SK-N-SH (cell line): ENCODE results near the gene CEACAM3. TPM values are rescaled to one million over a fixed set of nuclear protein-coding genes. Genes with fewer than 3 reads are reported as not detected.
A peak's percentile ranks its signal among the peaks of the same experiment; 100 is the strongest.

Experiments
- CTCF ChIA-PET: fragments of 300-600, 350-600 bp; formaldehyde crosslinking; extraction: SDS; loops from one replicate; lab custom pipeline; 2021; lab: Yijun Ruan, JAX
- POLR2A ChIA-PET: fragments of 350-600 bp; sonication (Branson Sonifier 250); formaldehyde crosslinking; extraction: SDS; loops from one replicate; lab custom pipeline; 2020; ENCODE audit warnings: antibody characterized with exemption, inconsistent platforms; lab: Yijun Ruan, JAX
- DNase-seq: peaks from one replicate; pipeline ENCODE4 v3.0.0; 2012
- H2AFZ ChIP-seq: fragments of 200-600 bp; sonication (generic); 2 replicates; pipeline ENCODE4 v1.8.1; 2016; ENCODE audit warnings: antibody characterized with exemption, mild to moderate bottlenecking, low read depth
- H3F3A ChIP-seq: fragments of 200-600 bp; sonication (generic); replicated peaks from 2 replicates; pipeline ENCODE3; 2016; ENCODE audit warnings: antibody characterized with exemption, mild to moderate bottlenecking; ENCODE audit not compliant: insufficient read depth
- H3K27ac ChIP-seq, 2 experiments: fragments of 200-500 bp in 1 of 2; fragments of 200-600 bp in 1 of 2; sonication (Bioruptor generic) in 1 of 2; sonication (generic), shearing (Covaris generic) in 1 of 2; 2 replicates each; pipeline versions ENCODE4 v1.5.1 to v1.6.1; 2014 to 2016; ENCODE audit warnings: low read depth in 2 of 2, inconsistent platforms in 1 of 2, low read length in 1 of 2, mild to moderate bottlenecking in 1 of 2, mixed read lengths in 1 of 2
- H3K27me3 ChIP-seq: fragments of 200-600 bp; sonication (generic), shearing (Covaris generic); 2 replicates; pipeline ENCODE4 v1.6.1; 2016; ENCODE audit warnings: mixed run types; ENCODE audit not compliant: insufficient read depth
- H3K36me3 ChIP-seq, 2 experiments: fragments of 200-500 bp in 1 of 2; fragments of 200-600 bp in 1 of 2; sonication (Bioruptor generic) in 1 of 2; sonication (generic) in 1 of 2; replicated peaks in 1 of 2; 2 replicates each; pipeline versions ENCODE3 to v1.5.1; 2014 to 2016; ENCODE audit warnings: low read length in 1 of 2, mild to moderate bottlenecking in 1 of 2; ENCODE audit not compliant: insufficient read depth in 2 of 2, control insufficient read depth in 1 of 2
- H3K4me1 ChIP-seq, 2 experiments: fragments of 200-500 bp in 1 of 2; fragments of 200-600 bp in 1 of 2; sonication (Bioruptor generic) in 1 of 2; sonication (generic), shearing (Covaris generic) in 1 of 2; 2 replicates each; pipeline versions ENCODE4 v1.5.1 to v1.6.1; 2014 to 2016; ENCODE audit warnings: low read depth in 1 of 2, low read length in 1 of 2, mixed run types in 1 of 2; ENCODE audit not compliant: insufficient read depth in 2 of 2, control insufficient read depth in 1 of 2
- H3K4me2 ChIP-seq: fragments of 200-600 bp; sonication (generic), shearing (Covaris generic); 2 replicates; pipeline ENCODE4 v1.6.1; 2017; ENCODE audit warnings: mixed run types
- H3K4me3 ChIP-seq, 2 experiments: fragments of 200-500 bp in 1 of 2; fragments of 200-600 bp in 1 of 2; sonication (Bioruptor generic) in 1 of 2; sonication (generic), shearing (Covaris generic) in 1 of 2; 2 replicates each; pipeline versions ENCODE4 v1.5.1 to v1.8.1; 2014 to 2016; ENCODE audit warnings: low read depth in 2 of 2, inconsistent platforms in 1 of 2, low read length in 1 of 2, mild to moderate bottlenecking in 1 of 2, mixed read lengths in 1 of 2, moderate library complexity in 1 of 2
- H3K79me2 ChIP-seq: fragments of 200-600 bp; sonication (generic); 2 replicates; pipeline ENCODE4 v1.8.1; 2017; ENCODE audit warnings: mild to moderate bottlenecking; ENCODE audit not compliant: insufficient read depth
- H3K9ac ChIP-seq: fragments of 200-600 bp; sonication (generic); 2 replicates; pipeline ENCODE4 v1.6.1; 2017; ENCODE audit warnings: mixed run types
- H3K9me2 ChIP-seq: fragments of 200-600 bp; sonication (generic); 2 replicates; pipeline ENCODE4 v1.6.1; 2017; ENCODE audit warnings: mixed run types
- H3K9me3 ChIP-seq: fragments of 200-600 bp; sonication (generic); 2 replicates; pipeline ENCODE4 v1.6.1; 2017; ENCODE audit warnings: mixed run types, mild to moderate bottlenecking, moderate library complexity
- H4K20me1 ChIP-seq: fragments of 200-600 bp; sonication (generic); 2 replicates; pipeline ENCODE4 v1.6.1; 2017; ENCODE audit warnings: mild to moderate bottlenecking, mixed run types; ENCODE audit not compliant: insufficient read depth
- CTCF ChIP-seq: fragments of 200-600 bp; sonication (generic); IDR thresholded peaks from 2 replicates; pipeline ENCODE4 v1.6.1; 2017; ENCODE audit warnings: antibody characterized with exemption, mild to moderate bottlenecking, moderate library complexity
- FOSL2 ChIP-seq: IDR thresholded peaks from 2 replicates; pipeline ENCODE4 v1.4.0; 2012; ENCODE audit warnings: low read depth, mild to moderate bottlenecking, moderate library complexity, borderline replicate concordance
- FOXJ3 ChIP-seq: sonication (generic); formaldehyde crosslinking; IDR thresholded peaks from 2 replicates; pipeline ENCODE4 v1.5.1; 2020; ENCODE audit warnings: mild to moderate bottlenecking, missing genetic modification reagents
- GABPA ChIP-seq: IDR thresholded peaks from 2 replicates; pipeline ENCODE4 v1.4.0; 2012; ENCODE audit warnings: low read depth, mild to moderate bottlenecking
- GATA2 ChIP-seq: sonication (generic); formaldehyde crosslinking; IDR thresholded peaks from 2 replicates; pipeline ENCODE4 v1.5.0; 2020; ENCODE audit warnings: mild to moderate bottlenecking, missing genetic modification reagents
- POLR2AphosphoS5 ChIP-seq: IDR thresholded peaks from 2 replicates; pipeline ENCODE4 v1.6.1; 2012; ENCODE audit warnings: low read depth, low read length
- RAD21 ChIP-seq: IDR thresholded peaks from 2 replicates; pipeline ENCODE4 v1.6.1; 2012; ENCODE audit warnings: mild to moderate bottlenecking, low read length
- RXRA ChIP-seq: IDR thresholded peaks from 2 replicates; pipeline ENCODE4 v1.4.0; 2012; ENCODE audit warnings: low read depth, mild to moderate bottlenecking, borderline replicate concordance
- SIN3A ChIP-seq: IDR thresholded peaks from 2 replicates; pipeline ENCODE4 v1.6.1; 2012; ENCODE audit warnings: low read depth, mild to moderate bottlenecking, low read length, moderate library complexity, borderline replicate concordance
- YY1 ChIP-seq: IDR thresholded peaks from 2 replicates; pipeline ENCODE4 v1.4.0; 2012; ENCODE audit warnings: low read depth, mild to moderate bottlenecking
- WGBS: methylation state at CpG from one replicate; pipeline ENCODE4 v1.1.6; 2017; ENCODE audit warnings: low lambda C conversion rate; 5-methylcytosine and 5-hydroxymethylcytosine counted together
- polyA plus RNA-seq, 3 experiments: library from polyadenylated mRNA; depleted of rRNA; stranded (reverse); fragments of >200 nt; gene quantifications; 2 replicates each; pipeline ENCODE4 v1.2.3, GENCODE V29; 2012
- TF ChIP-seq, protein P1 (sequence below): IDR thresholded peaks from 2 replicates; pipeline ENCODE4 v1.4.0; 2012; ENCODE audit warnings: low read depth
- TF ChIP-seq, protein P2 (sequence below): fragments of 150-350 bp; IDR thresholded peaks from 2 replicates; pipeline ENCODE4 v1.6.1; 2016; ENCODE audit warnings: mild to moderate bottlenecking, low read depth, low read length

CEACAM3 gene
- polyA plus RNA-seq, 1 of the 3 experiments (the other 2 are of a cell fraction) = not detected

DNA sequence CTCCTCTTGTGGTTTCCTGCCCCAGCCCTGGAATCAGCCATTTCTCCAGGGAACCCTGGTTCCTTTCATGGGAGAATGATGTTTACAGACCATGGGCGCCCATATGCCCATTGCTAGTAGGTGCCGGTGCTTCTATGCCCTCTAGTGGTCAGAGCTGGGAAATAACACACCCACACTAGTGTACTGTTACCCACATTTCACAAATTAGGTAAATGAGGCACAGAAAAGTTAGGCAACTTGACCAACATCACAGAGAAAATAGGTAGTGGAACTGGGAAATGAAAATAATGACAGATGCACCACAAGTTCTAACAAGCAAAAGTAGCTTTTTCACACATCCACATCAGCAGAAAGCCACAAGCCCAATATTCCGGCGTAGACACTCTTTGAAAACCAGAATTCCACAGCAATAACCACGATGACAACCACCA is 1.3 kb upstream of the CEACAM3 start:
- TF ChIP-seq CTCF (peak; percentile 86), RAD21 (peak; percentile 17; the same call in 1 of the 2 replicates), FOXJ3 (CRISPR knock-in tag) (no peak)
- TF ChIP-seq, all 33 proteins: peak for 2
- peaks cover 42% of the 10 kb centered on the region; the same call in 1 of the 2 replicates for H3K27me3 ChIP-seq
- no peak overlapping the region for H3K9ac ChIP-seq
- peak; percentile 35 for DNase-seq
- WGBS = 38% methylated on average over 5 of the region's 5 CpGs
- H3K4me2 ChIP-seq = no peak overlapping the region
- no peak overlapping the region for H2AFZ ChIP-seq
- H3F3A ChIP-seq = no peaks in the 10 kb centered on the region
- H3K4me1 ChIP-seq = no peaks in the 10 kb centered on the region
- no peaks in the 10 kb centered on the region for H3K79me2 ChIP-seq
- no peaks in the 10 kb centered on the region for H3K9me2 ChIP-seq
- peak overlapping the region in 1 of 2 experiments; percentile 5; a peak in 1 of 4 replicates for H3K4me3 ChIP-seq
- no peaks in the 10 kb centered on the region for H4K20me1 ChIP-seq
- POLR2A ChIA-PET = no interaction called here
- CTCF ChIA-PET = interaction anchor here (0.6 to 4.4 kb wide), 29 partner anchors 9 to 195 kb away, joined by 3 to 33 read pairs (median 4); partner anchors contain the start of genes CEACAM6 and RPS19
- H3K9me3 ChIP-seq = no peaks in the 10 kb centered on the region
- H3K27ac ChIP-seq = no peak overlapping the region
- H3K36me3 ChIP-seq = no peaks in the 10 kb centered on the region

DNA sequence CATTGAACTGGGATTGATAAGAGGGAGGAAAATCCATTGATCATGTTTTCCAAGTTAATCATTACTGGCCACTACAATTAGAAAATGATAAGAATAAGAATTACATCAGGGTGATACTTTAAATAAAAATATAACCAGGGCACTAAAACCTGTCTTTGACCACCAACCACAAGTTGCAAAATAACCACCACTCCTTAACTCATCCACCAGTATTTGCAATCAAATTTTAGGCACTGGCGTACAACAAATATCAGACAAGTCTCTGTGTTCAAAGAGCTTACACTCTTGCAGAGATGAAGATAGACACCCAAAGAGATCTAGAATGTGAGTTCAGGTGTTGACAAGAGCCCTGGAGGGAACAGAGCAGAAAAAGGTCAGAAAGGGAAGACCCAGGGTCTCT is 514 bp downstream of the CEACAM3 start:
- no peak overlapping the region for H3K9ac ChIP-seq
- H3K27me3 ChIP-seq = peaks cover 31% of the 10 kb centered on the region; the same call in 1 of the 2 replicates
- ChIA-PET POLR2A (no interaction called here), CTCF (interaction anchor here (2.7 to 4.0 kb wide), 2 partner anchors 12 to 20 kb away, joined by 21 to 28 read pairs; no protein-coding TSS in a partner anchor)
- no peaks in the 10 kb centered on the region for H3K36me3 ChIP-seq
- no peak for DNase-seq
- H2AFZ ChIP-seq = no peak overlapping the region
- TF ChIP-seq RAD21 (no peak), RXRA (no peak), POLR2AphosphoS5 (no peak), SIN3A (no peak), GATA2 (CRISPR knock-in tag) (no peak), GABPA (no peak), FOSL2 (no peak), YY1 (no peak)
- TF ChIP-seq, protein P1, sequence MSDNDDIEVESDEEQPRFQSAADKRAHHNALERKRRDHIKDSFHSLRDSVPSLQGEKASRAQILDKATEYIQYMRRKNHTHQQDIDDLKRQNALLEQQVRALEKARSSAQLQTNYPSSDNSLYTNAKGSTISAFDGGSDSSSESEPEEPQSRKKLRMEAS = no peak
- TF ChIP-seq, protein P2, sequence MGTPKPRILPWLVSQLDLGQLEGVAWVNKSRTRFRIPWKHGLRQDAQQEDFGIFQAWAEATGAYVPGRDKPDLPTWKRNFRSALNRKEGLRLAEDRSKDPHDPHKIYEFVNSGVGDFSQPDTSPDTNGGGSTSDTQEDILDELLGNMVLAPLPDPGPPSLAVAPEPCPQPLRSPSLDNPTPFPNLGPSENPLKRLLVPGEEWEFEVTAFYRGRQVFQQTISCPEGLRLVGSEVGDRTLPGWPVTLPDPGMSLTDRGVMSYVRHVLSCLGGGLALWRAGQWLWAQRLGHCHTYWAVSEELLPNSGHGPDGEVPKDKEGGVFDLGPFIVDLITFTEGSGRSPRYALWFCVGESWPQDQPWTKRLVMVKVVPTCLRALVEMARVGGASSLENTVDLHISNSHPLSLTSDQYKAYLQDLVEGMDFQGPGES = no peak
- no peaks in the 10 kb centered on the region for H3K9me2 ChIP-seq
- 28% methylated on average over 1 of the region's 1 CpG for WGBS
- H4K20me1 ChIP-seq = no peaks in the 10 kb centered on the region
- no peaks in the 10 kb centered on the region for H3K4me1 ChIP-seq
- no peaks in the 10 kb centered on the region for H3K79me2 ChIP-seq
- no peak overlapping the region for H3K4me2 ChIP-seq
- no peaks in the 10 kb centered on the region for H3F3A ChIP-seq
- H3K9me3 ChIP-seq = no peaks in the 10 kb centered on the region
- no peak overlapping the region for H3K27ac ChIP-seq
- no peak overlapping the region for H3K4me3 ChIP-seq
